ENCODE measurements around the gene CHAT. TPM values are rescaled to one million over a fixed set of nuclear protein-coding genes. Genes with fewer than 3 reads are reported as not detected.

The CHAT gene
- total RNA-seq, 1 experiment from 2014 or later: not detected

GRCh38 chr10:49617121-49618020, 3.5 kb downstream of the CHAT start:
- peaks cover 91% of the 10 kb centered on the region for H3K27me3 Mint-ChIP-seq (ENCODE audit: low read depth)
- no peak overlapping the region for H3K27ac ChIP-seq (ENCODE audit: insufficient read length, low read depth, low read length)
- no peak overlapping the region for H3K4me3 Mint-ChIP-seq
- H2BK5ac ChIP-seq (ENCODE audit: insufficient read length, low read length): no peak overlapping the region
- H3K27me3 ChIP-seq (ENCODE audit: insufficient read depth, low read length): peaks cover 45% of the 10 kb centered on the region
- no peak overlapping the region for H2AFZ ChIP-seq (ENCODE audit: low read length)
- no peak overlapping the region for H3T11ph ChIP-seq (ENCODE audit: low read length)
- H3K9me3 ChIP-seq (ENCODE audit: control insufficient read depth, low read depth, low read length): no peaks in the 10 kb centered on the region
- no peak overlapping the region for H4K91ac ChIP-seq (ENCODE audit: insufficient read length, low read depth, low read length)
- H3K18ac ChIP-seq (ENCODE audit: insufficient read length, low read depth, low read length): no peak overlapping the region
- no peak overlapping the region for H4K8ac ChIP-seq (replicated peaks; ENCODE audit: insufficient read length, low read depth, low read length)
- no peak overlapping the region for H4K5ac ChIP-seq (ENCODE audit: insufficient read length, low read depth, low read length)
- H3K9me3 Mint-ChIP-seq: peaks cover 0 to 2% of the 10 kb centered on the region in 2 experiments; a peak in 3 of 5 replicates
- DNase-seq: peak; percentile 15
- H3K14ac ChIP-seq (ENCODE audit: insufficient read depth, low read length): no peak overlapping the region
- no peak overlapping the region for H2BK120ac ChIP-seq (ENCODE audit: low read depth, low read length, poor library complexity, severe bottlenecking)
- H4K20me1 ChIP-seq (ENCODE audit: control insufficient read depth, insufficient read depth, insufficient read length): no peaks in the 10 kb centered on the region
- TF ChIP-seq CTCF (conservative IDR thresholded peaks at IDR 0.05): no peak
- H3K23me2 ChIP-seq (ENCODE audit: insufficient read length, low read depth, low read length, poor library complexity, severe bottlenecking): peaks cover 3% of the 10 kb centered on the region
- no peak overlapping the region for H2BK15ac ChIP-seq (ENCODE audit: low read depth, low read length)
- no peak overlapping the region for H3K4ac ChIP-seq (ENCODE audit: low read depth, low read length)
- H3K27ac Mint-ChIP-seq: no peak overlapping the region
- no peak overlapping the region for H3K4me2 ChIP-seq (ENCODE audit: insufficient read depth, insufficient read length, low read length)
- H3K56ac ChIP-seq (ENCODE audit: insufficient read length, low read depth, low read length): no peak overlapping the region
- H3K79me2 ChIP-seq (ENCODE audit: insufficient read depth, low read length): no peaks in the 10 kb centered on the region
- no CpG with 5 or more reads among the region's 7 CpGs for WGBS (ENCODE audit: extremely low coverage, insufficient read length, low lambda C conversion rate)
- H3K23ac ChIP-seq (ENCODE audit: insufficient read length, low read depth, low read length): no peak overlapping the region
- H2BK20ac ChIP-seq (ENCODE audit: low read depth, low read length, poor library complexity, severe bottlenecking): no peak overlapping the region
- no peaks in the 10 kb centered on the region; a peak in 1 of 7 replicates for H3K36me3 Mint-ChIP-seq (ENCODE audit: insufficient read depth in 1 of 3, low read depth in 3 of 3)
- no peaks in the 10 kb centered on the region for H3K4me1 ChIP-seq (ENCODE audit: insufficient read depth, low read length)
- no peak overlapping the region for H3K9ac ChIP-seq (ENCODE audit: extremely low read depth, insufficient read length, low read length)
- H2AK5ac ChIP-seq (ENCODE audit: insufficient read length, low read length): no peak overlapping the region
- H3K4me1 Mint-ChIP-seq: peaks cover 19 to 33% of the 10 kb centered on the region in 2 experiments
- H2BK12ac ChIP-seq (ENCODE audit: insufficient read length, low read depth, low read length): no peak overlapping the region
- no peaks in the 10 kb centered on the region for H3K79me1 ChIP-seq (ENCODE audit: insufficient read depth, low read depth, low read length, poor library complexity, severe bottlenecking)
